ENCODE results near the gene ZNF281. TPM values are rescaled to one million over a fixed set of nuclear protein-coding genes. Genes with fewer than 3 reads are reported as not detected.

The ZNF281 gene
- total and polyA plus RNA-seq, 2 of the 4 experiments (the other 2 are of a cell fraction): 7.0 to 37.5 TPM

GRCh38 chr1:200376528-200376927, 33.3 kb downstream of the ZNF281 start:
- peak overlapping the region; percentile 88; the same call in 1 of the 2 replicates for H3K18ac ChIP-seq (ENCODE audit: low read depth, low read length)
- dilution Hi-C loops (cut with HindIII; ENCODE audit: low sequenced_read_pairs, unreplicated experiment): no loop called here
- BruUV-seq (replicated peaks): no TSS peak
- H3K4me2 ChIP-seq (ENCODE audit: low read depth, low read length): no peak overlapping the region
- peaks cover 10% of the 10 kb centered on the region for H3K9me1 ChIP-seq (ENCODE audit: insufficient read depth, low read length)
- peak overlapping the region; percentile 48 for H3K14ac ChIP-seq (replicated peaks; ENCODE audit: low read depth, low read length)
- peaks cover 7% of the 10 kb centered on the region for H3K4me1 ChIP-seq (ENCODE audit: control insufficient read depth, insufficient read depth, low read length)
- peak overlapping the region; percentile 94 for H2AK5ac ChIP-seq (ENCODE audit: low read depth, low read length)
- no peaks in the 10 kb centered on the region for H3K27me3 ChIP-seq (ENCODE audit: control insufficient read depth, insufficient read depth, low read length)
- H3K23ac ChIP-seq (ENCODE audit: low read depth, low read length): peak overlapping the region; percentile 48; the same call in 1 of the 2 replicates
- H4K91ac ChIP-seq (ENCODE audit: insufficient read depth, low read depth, low read length): peak overlapping the region; percentile 71
- H3K79me1 ChIP-seq (ENCODE audit: low read depth in 1 of 2, low read length in 2 of 2): peaks cover 0 to 9% of the 10 kb centered on the region in 2 experiments; a peak in 1 of 4 replicates
- H2BK15ac ChIP-seq (ENCODE audit: low read depth, low read length): peak overlapping the region; percentile 93
- H2BK20ac ChIP-seq (ENCODE audit: low read depth, low read length): peak overlapping the region; percentile 83; the same call in 1 of the 2 replicates
- peak overlapping the region; percentile 90 for H2BK120ac ChIP-seq (ENCODE audit: low read depth, low read length)
- ChIA-PET CTCF (no interaction called here), POLR2A (ENCODE audit: unreplicated experiment) (no interaction called here)
- ATAC-seq (ENCODE audit: low read depth) (no peak), DNase-seq (no peak)
- H4K5ac ChIP-seq (ENCODE audit: low read depth, low read length): peak overlapping the region; percentile 84; the same call in 1 of the 2 replicates
- no peak overlapping the region for H3K9ac ChIP-seq (ENCODE audit: low read depth, low read length)
- no peaks in the 10 kb centered on the region for H3K9me3 ChIP-seq (ENCODE audit: control insufficient read depth, insufficient read depth, low read length)
- no peaks in the 10 kb centered on the region for H3K36me3 ChIP-seq (ENCODE audit: control insufficient read depth, insufficient read depth, low read length)
- H3K4ac ChIP-seq (ENCODE audit: low read depth, low read length): peak overlapping the region; percentile 82
- no peak overlapping the region for H2AK9ac ChIP-seq (replicated peaks; ENCODE audit: low read depth, low read length, poor library complexity)
- no peaks in the 10 kb centered on the region for H4K20me1 ChIP-seq (ENCODE audit: insufficient read depth, low read length)
- TF ChIP-seq MAZ (IDR thresholded peaks at IDR 0.05; ENCODE audit: borderline replicate concordance, low read depth, low read length) (no peak), RCOR1 (IDR thresholded peaks at IDR 0.05; ENCODE audit: insufficient replicate concordance, low read length) (no peak), MAFK (IDR thresholded peaks at IDR 0.05; ENCODE audit: low read depth, low read length) (no peak), USF2 (IDR thresholded peaks at IDR 0.05; ENCODE audit: low read depth, low read length) (no peak), RFX5 (IDR thresholded peaks at IDR 0.05; ENCODE audit: low read depth, low read length) (no peak), FOS (IDR thresholded peaks at IDR 0.05; ENCODE audit: low read depth, low read length) (no peak), POLR2A (IDR thresholded peaks at IDR 0.05; ENCODE audit: low read depth, low read length) (no peak), RAD21 (IDR thresholded peaks at IDR 0.05; ENCODE audit: low read length) (no peak), BHLHE40 (IDR thresholded peaks at IDR 0.05; ENCODE audit: low read depth, low read length) (no peak), CEBPB (IDR thresholded peaks at IDR 0.05; ENCODE audit: low read depth, low read length) (no peak)
- H3K56ac ChIP-seq (ENCODE audit: extremely low read depth, insufficient read depth, low read length): no peak overlapping the region
- no peak overlapping the region for H3K27ac ChIP-seq (ENCODE audit: insufficient read depth, low read length)
- H2BK5ac ChIP-seq (ENCODE audit: low read depth, low read length, poor library complexity, severe bottlenecking): peak overlapping the region; percentile 64
- in situ Hi-C loops (cut with MboI; ENCODE audit: low sequenced_read_pairs): no loop called here
- intact Hi-C loops (cut with micrococcal nuclease): no loop called here
- no peak overlapping the region for H2AFZ ChIP-seq (replicated peaks; ENCODE audit: low read length, poor library complexity)
- H3K4me3 ChIP-seq (ENCODE audit: insufficient read depth, low read depth, low read length): no peak overlapping the region
- peak overlapping the region; percentile 74 to 77 for H4K8ac ChIP-seq (ENCODE audit: low read depth in 2 of 2, low read length in 2 of 2)
